Measurements from ENCODE around the gene TEAD1.

Gene TEAD1

DNA sequence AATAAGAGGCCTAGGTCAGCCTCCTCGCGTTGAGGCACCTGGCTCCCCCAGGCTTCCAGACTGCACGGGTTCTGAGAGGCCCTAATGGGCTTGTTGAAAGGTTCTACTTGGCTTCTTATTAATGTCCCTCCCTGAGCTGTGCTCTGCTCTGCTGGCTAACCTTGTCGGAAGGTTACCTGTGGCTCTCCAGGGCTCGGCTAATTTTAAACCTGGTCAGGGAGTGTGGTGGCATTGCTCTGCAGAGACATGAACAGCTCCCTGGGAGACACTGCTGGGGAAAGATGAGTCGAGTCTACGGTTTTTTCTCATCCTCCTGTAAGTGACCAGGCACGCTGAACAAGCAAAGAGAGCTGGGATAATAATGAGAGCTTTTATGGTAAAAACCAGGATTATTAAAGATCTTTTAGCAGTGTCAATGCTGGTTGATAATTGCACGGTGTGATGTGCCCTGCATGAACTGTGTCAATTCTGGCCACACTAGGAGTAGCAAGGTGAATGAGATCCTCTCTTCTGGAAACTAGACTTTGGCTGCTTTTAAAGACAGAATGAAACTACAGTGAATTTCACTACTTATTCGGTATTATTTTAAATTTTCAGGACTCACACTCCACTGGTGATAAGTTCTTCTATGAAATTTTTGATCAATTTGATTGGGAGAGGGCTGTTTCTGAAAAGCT lies 70.7 kb downstream of the TEAD1 start:
- TF ChIP-seq, protein P1, sequence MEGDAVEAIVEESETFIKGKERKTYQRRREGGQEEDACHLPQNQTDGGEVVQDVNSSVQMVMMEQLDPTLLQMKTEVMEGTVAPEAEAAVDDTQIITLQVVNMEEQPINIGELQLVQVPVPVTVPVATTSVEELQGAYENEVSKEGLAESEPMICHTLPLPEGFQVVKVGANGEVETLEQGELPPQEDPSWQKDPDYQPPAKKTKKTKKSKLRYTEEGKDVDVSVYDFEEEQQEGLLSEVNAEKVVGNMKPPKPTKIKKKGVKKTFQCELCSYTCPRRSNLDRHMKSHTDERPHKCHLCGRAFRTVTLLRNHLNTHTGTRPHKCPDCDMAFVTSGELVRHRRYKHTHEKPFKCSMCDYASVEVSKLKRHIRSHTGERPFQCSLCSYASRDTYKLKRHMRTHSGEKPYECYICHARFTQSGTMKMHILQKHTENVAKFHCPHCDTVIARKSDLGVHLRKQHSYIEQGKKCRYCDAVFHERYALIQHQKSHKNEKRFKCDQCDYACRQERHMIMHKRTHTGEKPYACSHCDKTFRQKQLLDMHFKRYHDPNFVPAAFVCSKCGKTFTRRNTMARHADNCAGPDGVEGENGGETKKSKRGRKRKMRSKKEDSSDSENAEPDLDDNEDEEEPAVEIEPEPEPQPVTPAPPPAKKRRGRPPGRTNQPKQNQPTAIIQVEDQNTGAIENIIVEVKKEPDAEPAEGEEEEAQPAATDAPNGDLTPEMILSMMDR (conservative IDR thresholded peaks at IDR 0.05; ENCODE audit: low read length) = no peak
- no peak overlapping the region for H3K4me3 ChIP-seq (ENCODE audit: low read length)
- no peak for DNase-seq (ENCODE audit: low read depth)

DNA sequence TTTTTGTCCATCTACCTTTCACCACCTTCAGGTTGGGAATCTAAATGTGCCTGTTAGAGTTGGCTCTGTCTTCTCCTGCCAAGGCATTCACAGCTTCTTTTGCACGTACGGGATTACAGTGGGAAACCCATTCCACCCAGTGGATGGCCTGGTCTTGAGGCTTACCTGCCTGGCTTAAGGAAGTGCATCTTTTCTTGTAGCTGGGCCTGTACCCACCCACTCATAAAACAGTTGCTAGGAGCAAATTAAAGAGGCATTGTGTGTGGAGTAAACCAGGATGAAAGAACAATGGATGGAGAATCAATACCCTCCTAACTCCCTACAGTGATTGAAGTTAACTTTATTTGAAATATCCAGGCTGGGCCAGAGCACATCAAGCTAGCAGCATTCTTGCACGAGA lies 71.6 kb downstream of the TEAD1 start:
- no peak for DNase-seq (ENCODE audit: low read depth)
- TF ChIP-seq, protein P1 (conservative IDR thresholded peaks at IDR 0.05; ENCODE audit: low read length) = no peak
- no peak overlapping the region for H3K4me3 ChIP-seq (ENCODE audit: low read length)

DNA sequence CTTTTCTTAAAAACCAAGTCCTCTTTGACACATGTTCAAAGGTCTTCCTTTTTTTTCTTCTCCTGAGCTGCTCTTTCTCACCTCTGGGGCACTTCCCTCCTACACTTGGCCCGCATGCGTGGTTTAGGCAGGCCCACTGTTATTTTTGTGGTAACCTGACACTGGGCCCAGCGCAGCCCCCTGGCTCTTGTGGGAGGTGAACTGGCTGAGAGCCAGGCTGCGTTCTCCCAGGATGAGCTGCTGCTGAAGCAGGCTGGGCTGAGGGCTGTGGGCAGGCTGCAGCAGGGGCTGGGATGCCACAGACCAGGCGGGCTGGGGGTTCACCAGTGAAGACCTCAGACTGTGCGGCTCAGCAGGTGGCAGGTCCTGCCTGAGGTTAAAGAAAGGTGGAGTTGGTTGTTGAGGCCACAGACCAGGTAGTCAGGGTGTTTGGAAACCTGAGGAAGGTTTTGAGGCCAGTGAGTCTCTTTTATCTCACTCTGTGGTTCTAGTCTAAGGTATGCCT lies 72.4 kb downstream of the TEAD1 start:
- peak; percentile 29 for DNase-seq (ENCODE audit: low read depth)
- TF ChIP-seq, protein P1 (conservative IDR thresholded peaks at IDR 0.05; ENCODE audit: low read length) = no peak

DNA sequence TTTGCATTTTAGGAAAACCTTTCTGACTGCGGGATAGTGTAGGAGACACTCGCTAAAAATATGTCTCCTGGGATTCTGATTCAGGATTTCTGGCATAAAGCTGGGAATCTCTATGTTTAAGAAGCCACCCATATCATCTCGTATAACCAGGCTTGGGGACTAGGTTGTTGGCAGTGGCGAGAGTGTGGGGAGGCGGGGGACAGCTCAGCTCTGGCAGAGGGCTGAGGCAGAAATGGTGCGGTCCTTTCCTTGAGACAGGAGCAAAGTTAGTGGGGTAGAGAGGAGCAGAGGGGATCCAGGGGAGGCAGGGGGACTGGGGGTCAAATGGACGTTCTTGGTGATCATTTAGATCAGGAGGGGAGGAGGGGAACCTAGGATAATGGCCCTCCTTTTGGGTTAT lies 74.3 kb downstream of the TEAD1 start:
- TF ChIP-seq, protein P1 (conservative IDR thresholded peaks at IDR 0.05; ENCODE audit: low read length) = no peak
- H3K4me3 ChIP-seq (ENCODE audit: low read length) = no peak overlapping the region
- DNase-seq (ENCODE audit: low read depth) = no peak

More for the DNA sequence above, 72.4 kb downstream of the TEAD1 start:
- H3K4me3 ChIP-seq (ENCODE audit: low read length) = no peak overlapping the region

DNA sequence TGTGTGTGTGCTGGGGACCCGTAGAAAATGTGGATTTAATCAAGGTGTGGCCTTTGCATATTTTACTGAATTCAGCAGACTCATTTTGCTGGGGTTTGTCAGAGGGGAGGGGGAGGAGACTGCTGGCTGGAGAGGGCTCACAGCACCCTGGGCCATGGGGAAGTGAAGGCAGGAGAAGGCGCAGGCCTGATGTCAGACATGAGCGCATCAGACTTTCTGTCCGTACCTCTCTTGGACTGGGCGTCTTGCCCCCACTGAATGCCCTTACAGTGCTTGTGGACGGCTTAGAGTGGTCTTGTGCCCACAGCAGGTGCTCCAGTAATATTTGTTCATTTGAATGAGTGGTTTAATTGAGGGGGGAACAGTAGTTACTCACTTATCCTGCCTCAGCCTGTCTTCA lies 75.2 kb downstream of the TEAD1 start:
- no peak for DNase-seq (ENCODE audit: low read depth)
- H3K4me3 ChIP-seq (ENCODE audit: low read length) = no peak overlapping the region
- TF ChIP-seq, protein P1 (conservative IDR thresholded peaks at IDR 0.05; ENCODE audit: low read length) = no peak

DNA sequence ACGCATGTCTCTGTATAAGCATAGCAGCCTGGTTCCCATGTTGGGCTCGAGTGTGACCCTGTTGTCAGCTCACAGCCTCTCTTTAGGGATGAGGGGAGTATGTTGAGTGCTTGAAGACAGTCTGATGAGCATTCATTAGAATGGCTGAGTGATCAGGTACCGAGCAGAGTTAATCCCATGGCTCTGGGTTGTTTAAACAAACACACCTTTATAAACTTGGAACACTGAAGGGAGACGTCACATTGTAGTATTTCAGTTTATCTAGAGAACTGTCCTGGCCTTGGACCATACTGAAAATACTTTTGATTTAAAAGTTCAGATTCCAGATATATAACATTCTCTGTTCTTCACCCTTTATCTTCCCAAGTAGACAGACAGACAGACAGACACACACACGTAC lies 76.0 kb downstream of the TEAD1 start:
- H3K4me3 ChIP-seq (ENCODE audit: low read length) = no peak overlapping the region
- TF ChIP-seq, protein P1 (conservative IDR thresholded peaks at IDR 0.05; ENCODE audit: low read length) = no peak
- no peak for DNase-seq (ENCODE audit: low read depth)

DNA sequence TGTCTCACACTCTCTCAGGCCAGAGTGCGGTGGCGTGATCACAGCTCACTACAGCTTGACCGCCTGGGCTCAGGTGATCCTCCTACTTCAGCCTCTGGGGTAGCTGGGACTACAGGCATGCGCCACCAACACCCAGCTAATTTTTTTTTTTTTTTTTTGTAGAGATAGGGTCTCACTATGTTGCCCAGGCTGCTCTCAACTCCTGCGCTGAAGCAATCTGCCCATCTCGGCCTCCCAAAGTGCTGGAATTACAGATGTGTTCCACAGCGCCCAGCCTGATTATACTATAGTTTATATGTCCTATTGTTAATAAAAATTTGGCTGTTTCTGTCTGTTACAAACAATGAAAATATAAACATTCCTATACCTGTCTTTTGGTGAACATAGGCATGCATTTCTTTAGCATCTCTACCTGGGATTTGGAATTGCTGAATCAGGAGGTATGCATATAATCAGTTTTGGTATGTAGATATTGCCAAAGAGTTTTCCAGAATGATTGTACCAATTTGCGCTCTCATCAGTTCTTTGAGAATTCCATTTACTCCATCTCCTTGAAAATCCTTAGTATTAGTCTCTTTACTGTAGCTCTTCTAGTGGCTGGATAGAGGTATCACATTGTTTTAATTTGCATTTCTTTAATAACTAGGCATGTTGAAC lies 78.8 kb downstream of the TEAD1 start:
- no peak for DNase-seq (ENCODE audit: low read depth)
- no peak overlapping the region for H3K4me3 ChIP-seq (ENCODE audit: low read length)
- TF ChIP-seq, protein P1 (conservative IDR thresholded peaks at IDR 0.05; ENCODE audit: low read length) = 0 out of 2 replicates have a peak, but pooled peaks have one; percentile 3

All from AG10803 (cell line).